GM21528 (cell line): ENCODE data around the gene NHLRC3.
A peak's percentile ranks its signal among the peaks of the same experiment; 100 is the strongest.
"Not testable (repeated sequence)": the region's sequence is repeated elsewhere in the genome, so short reads cannot be mapped to it uniquely, and the experiment has no call there.

ENCODE experiments used
- ATAC-seq: cut with Tn5 transposase; IDR thresholded peaks from one replicate; pipeline ENCODE4 v1.9.1; 2021; ENCODE audit warnings: mild to moderate bottlenecking, moderate library complexity; ENCODE audit not compliant: unreplicated experiment, low FRiP score

Gene NHLRC3

DNA sequence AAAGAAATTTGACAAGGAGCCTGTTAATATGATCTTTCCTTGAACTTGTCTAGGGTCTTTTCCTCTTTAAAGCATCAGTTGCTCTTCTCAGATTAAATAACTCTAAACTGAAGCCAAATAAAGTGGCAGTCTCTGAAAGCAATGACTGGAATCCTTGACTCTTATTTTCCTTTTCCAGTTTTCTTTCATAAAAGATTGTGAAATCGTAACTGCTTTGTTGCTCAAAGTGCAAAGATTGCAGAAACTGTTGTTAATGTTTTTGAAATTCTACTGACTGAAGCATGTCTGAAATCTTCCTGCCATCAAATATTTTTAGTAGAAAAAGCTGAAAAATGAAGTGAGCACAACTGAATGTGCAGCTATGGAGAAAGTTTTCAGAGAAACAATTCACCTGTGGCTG is 1.9 kb downstream of the NHLRC3 start:
- no peak for ATAC-seq

DNA sequence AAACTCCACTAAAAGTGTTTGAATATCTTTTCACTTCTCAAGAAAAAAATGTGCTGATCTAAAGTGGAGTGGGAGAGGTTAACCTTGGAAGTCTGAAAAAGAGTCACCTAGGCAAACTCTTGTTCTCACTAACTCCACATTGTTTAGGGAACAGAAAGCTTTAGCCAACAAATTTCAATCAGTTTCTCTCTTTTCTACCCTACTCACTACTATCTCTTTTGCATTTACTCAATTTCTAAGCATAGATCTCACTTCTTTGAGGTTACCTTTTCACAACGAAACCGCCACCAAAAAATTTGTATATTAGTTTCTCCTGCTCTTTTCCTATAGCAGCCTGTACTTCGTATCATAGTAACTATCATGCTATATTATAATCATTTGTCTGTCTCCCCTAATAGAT is 6.3 kb downstream of the NHLRC3 start:
- ATAC-seq: peak; percentile 83

DNA sequence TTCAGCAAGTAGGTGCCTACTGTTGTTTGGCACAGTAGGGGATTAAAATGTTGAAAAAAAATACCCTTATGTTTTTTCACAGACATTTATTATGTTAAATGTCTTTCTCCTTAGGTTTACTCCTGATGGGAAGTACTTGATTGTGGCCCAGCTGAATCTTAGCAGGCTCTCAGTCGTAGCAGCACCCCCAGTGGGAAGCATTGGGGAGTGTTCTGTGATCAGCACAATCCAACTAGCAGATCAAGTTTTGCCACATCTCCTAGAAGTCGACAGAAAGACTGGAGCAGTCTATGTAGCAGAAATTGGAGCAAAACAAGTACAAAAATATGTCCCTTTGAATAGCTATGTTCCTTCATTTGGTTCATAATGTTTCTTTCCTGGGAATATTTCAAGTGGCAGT is 9.3 kb downstream of the NHLRC3 start:
- ATAC-seq: no peak

- ATAC-seq: no peak
These were observed 10.6 kb downstream of the NHLRC3 start for GRCh38 chr13:39048806-39049205.

DNA sequence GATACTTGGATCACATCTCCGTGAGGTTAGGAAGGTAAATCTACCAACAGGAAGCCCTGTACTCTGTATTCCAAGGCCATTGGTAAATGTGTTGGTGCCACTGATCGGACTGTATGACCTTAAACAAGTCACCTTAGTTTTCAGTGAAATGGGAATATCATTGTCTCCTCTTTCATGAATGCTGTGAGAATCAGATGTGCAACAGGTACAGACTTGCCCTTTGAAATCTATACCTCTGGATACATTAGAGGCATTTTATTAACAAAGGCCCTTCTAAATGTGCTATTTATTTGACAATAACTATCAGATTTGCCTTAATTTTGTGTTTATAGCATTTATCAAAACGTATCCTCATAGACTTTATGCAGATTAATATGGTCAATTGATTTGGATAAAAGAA is 11.0 kb downstream of the NHLRC3 start:
- no peak for ATAC-seq

DNA sequence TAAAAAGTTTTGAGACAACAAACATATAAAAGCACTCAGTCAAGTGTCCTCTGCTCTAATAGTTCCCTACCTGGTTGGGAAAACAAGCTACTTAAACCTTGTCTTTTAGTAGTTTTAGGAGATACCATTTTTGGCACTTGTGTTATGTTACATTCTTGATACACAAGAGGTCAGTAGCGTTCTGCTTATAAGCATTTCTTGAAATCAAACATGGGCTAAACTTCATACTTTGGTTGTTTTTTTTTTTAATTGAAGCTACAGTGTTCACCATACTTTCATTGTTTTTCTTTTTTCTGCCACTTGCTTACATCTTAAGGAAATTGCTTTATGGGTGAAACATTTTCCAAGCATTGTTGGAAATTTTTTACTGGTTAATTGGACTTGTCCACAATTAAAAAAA is 12.9 kb downstream of the NHLRC3 start:
- no peak for ATAC-seq

GRCh38 chr13:39052944-39053343 is 14.7 kb downstream of the NHLRC3 start:
- ATAC-seq: no peak

DNA sequence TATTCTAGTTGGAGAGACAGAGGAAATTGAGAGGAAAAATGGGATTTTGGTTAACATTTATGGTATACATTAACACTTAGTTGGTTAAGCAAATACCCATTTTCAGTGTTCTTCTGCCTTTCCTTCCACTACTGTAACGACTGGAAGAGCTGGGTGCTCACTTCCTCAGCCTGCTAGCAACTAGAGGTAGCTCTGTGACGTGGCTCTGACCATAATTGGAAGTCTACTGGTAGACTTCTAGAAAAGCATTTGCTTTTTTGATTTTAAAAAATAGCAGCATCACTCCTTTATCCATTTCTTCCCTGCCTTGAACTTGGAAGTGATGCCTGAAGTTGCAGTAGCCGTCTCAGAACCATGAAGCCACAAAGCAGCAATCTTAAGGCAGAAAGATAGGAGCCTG is 15.9 kb downstream of the NHLRC3 start:
- no peak for ATAC-seq

- no peak for ATAC-seq
These were observed 17.8 kb downstream of the NHLRC3 start for GRCh38 chr13:39056018-39056417.

GRCh38 chr13:39058040-39058439 is 19.8 kb downstream of the NHLRC3 start:
- ATAC-seq: no peak

DNA sequence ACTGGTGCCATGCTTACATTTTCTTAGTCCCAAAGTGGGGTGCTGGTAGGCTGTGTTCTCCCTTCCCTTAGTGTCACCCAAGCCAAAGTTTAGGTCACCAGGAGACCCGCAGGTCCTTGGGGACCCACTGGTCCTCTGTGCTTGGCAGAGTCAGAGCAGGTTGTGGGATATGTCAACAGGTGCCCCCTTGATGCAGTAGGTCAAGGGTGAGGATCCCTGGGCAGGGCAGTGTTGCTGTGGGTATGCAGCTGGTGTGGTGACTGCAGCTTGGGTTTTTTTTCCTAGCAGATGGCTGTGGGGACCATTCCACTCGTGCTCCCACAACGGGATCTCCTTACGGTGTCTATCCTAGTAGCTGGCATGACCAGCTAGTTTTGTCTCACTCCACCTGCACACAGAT is 23.7 kb downstream of the NHLRC3 start:
- no peak for ATAC-seq

DNA sequence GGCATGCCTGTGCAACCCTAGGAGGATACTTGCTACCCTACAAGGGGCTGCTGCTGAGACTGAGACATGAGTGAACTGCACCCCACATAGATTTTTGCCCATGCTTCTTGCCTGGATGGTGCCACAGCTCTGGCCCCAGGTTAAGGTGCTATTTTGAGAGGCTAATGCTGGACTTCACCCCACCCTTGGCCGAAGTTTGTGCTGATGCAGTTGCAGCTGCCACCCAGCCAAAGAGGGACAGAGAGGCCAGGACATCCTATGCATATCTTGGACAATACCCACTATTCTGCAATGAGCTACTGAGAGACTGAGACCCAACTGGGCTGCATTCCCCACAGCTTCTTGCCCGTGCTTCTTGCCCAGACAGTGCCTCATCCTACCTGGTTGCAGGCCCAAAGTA is 34.6 kb downstream of the NHLRC3 start:
- no peak for ATAC-seq

GRCh38 chr13:39073983-39074382 is 35.7 kb downstream of the NHLRC3 start:
- no peak for ATAC-seq

- ATAC-seq: not testable (repeated sequence)
These were observed 48.1 kb downstream of the NHLRC3 start for GRCh38 chr13:39086251-39086945.

DNA sequence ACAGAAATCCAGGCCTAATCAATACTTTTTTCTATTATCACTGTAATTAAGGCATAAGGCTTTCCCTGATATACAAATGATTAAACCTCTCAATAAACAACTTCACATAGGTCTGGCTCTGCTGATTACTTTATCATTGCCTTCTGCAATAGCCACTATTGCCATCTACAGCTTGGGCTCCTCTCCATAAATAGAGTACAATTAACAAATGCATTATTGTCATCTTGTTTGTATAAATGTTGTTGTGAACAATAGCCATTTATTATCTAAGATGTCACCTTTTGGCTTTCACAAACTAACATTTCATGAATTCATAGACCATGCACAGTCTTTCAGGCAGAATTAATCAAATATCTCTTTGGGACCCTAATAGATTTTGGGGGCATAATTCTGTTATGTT is 53.3 kb downstream of the NHLRC3 start:
- no peak for ATAC-seq

DNA sequence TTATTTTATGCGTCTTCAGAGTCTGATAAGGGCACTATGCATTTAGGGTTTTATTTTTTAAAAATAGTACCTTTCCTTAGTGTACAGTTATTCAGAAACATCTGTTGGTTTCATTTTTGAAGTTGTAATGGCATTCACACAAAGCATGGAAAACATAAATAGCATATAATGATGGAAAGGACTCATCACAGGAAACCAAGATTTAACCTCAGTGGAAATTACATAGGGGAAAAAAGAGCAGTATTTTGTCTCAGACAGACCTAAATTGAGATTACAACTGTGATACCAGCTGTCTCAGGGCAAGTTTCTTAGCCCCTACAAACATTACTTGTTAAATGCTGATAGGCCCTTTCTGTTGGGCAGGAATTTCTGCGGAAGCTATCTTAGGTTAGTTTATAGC is 57.2 kb downstream of the NHLRC3 start:
- ATAC-seq: no peak

GRCh38 chr13:39099231-39099630 is 61.0 kb downstream of the NHLRC3 start:
- no peak for ATAC-seq
